HuH-7 (cell line): ENCODE data around the gene PIGH.
"Not testable (repeated sequence)": the region's sequence is repeated elsewhere in the genome, so short reads cannot be mapped to it uniquely, and the experiment has no call there.

Source experiments
- DNase-seq: peaks from one replicate; pipeline ENCODE4 v3.0.0; 2011; ENCODE audit warnings: low spot score

PIGH gene

DNA sequence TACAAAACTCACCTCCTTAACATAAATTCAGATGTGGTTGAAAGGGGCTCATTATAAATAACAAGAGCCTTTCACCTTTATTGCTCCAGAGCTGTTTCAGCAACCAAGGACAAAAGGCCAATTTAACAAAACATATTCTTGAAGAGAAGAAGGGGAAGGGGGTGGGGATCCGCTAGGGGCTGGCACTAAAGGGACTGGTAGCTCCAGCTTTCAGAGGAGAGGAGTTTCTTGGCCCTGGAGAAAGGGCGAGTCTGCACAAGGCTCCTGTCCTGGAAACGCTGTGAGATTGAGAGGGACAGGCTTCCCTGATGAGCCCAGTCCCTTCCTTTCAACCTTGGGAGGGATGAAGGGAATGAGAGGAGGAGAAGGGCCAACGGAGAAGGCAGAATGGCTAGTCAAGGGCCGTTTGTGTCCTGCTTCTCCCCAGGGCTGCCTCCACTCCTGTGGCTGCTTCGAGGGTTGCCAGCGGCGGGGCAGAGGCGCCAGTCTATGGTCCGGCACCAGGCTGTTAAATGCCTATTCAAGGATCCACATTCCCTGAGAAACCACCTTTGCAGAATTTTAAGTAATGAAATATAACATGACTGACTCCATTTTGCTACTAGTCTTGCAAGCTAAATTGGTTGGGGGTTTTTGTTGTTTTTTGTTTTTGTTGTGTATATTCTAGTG, 9.7 kb upstream of the PIGH start:
- no peak for DNase-seq

DNA sequence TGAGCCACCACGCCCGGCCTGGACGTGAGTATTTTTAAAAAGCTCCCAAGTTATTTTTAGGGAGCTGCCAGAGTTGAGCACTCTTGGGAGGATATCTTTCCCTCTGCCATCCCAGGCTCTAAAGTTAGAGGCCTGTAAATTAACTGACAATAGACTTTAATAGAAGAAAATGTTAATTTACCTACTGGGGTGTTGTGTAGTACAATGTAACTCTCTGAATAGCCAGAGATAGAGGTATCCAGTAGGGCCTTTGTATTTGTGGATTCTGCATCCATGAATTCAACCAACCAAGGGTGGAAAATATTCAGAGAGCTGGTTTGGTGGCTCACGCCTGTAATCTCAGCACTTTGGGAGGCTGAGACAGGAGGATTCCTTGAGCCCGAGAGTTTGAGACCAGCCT, 7.6 kb upstream of the PIGH start:
- no peak for DNase-seq

GRCh38 chr14:67602995-67603545, 3.0 kb upstream of the PIGH start:
- no peak for DNase-seq

GRCh38 chr14:67602076-67602475, 2.0 kb upstream of the PIGH start:
- no peak for DNase-seq

GRCh38 chr14:67600562-67600974, 500 bp upstream of the PIGH start:
- not testable (repeated sequence) for DNase-seq

- no peak for DNase-seq
Observed at GRCh38 chr14:67595392-67595791, 4.7 kb downstream of the PIGH start.

DNA sequence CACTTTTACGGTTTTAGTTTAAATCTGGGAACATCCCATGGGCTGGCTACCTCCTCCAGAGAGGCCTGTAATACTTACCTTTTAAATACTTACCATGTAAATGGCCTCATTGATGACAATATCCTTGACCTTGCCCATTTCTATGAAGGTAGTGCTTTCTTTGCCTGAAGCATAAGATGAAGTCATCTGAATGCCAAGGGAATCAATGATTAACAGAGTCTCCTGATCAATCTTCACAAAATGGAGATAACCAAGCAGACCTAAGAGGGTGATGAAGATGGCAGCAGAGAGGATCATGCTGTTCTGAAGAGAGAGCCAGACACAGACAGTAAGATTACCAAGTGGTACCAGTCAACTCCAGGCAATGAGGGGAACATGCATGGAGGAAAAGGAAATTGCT, 6.4 kb downstream of the PIGH start:
- DNase-seq = not testable (repeated sequence)

GRCh38 chr14:67589204-67589770, 10.8 kb downstream of the PIGH start:
- no peak for DNase-seq

- DNase-seq = no peak
Observed at GRCh38 chr14:67586369-67586768, 13.7 kb downstream of the PIGH start.

- DNase-seq = no peak
Observed at GRCh38 chr14:67584978-67585377, 15.1 kb downstream of the PIGH start.

DNA sequence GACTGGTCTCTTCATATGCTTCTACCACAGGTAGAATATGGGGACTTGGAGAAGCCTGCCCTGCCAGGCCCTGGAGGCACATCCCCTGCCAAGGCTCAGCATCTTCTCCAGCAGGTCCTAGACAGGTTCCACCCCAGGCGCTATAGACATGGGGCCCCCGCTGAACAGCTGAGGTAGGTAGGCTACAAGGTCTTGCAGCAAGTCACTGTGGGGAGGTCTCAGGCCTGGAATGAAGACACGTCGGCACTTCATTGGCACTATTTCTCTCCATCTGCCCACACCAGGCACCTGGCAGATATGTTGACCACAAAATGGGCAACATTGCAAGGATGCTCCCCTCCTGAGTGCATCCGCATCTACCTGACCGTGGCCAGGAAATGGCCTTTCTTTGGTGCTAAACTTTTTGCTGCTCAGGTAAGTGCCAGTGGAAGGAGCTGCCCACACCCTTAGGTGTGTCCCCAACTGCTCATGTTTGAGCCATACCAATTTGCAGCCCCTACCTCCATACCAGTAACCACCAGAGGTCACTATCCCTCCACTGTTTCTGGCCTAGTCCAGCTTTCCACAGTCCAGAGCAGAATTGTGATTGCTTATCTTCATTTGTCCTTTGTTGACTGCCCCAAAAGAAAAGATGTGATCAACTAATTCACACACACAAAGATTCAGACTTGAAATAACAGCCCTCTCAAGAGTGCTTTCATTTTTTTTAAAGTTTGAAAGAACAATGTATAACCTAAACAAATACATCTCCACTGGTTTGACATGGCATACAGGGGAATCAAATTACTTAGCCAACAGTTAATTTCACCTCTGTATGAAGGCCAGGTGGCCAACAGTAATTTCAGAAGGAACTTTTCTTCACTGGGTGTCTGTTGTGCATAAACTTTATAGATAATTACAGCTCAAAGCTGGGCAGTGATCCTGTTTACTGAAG, 16.1 kb downstream of the PIGH start:
- DNase-seq = peak; percentile 79

DNA sequence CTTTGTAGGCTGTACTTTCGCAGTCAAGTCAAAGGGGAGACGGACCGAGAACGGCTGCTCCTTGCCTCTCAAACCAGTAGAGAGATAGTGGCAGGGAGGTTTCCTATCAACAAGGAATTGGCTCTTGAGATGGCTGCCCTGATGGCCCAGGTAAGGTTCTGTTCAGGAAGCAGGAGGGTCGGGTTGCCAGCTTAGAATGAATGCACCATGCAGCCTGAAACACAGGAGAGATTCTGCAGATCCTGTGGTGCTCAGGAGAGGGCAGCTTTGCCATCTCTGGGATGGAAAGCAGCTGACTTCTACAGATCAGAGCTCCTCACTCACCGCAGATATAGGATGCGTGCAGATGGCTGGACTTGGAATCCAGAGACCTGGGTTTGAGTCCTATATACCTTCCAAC, 18.0 kb downstream of the PIGH start:
- no peak for DNase-seq

DNA sequence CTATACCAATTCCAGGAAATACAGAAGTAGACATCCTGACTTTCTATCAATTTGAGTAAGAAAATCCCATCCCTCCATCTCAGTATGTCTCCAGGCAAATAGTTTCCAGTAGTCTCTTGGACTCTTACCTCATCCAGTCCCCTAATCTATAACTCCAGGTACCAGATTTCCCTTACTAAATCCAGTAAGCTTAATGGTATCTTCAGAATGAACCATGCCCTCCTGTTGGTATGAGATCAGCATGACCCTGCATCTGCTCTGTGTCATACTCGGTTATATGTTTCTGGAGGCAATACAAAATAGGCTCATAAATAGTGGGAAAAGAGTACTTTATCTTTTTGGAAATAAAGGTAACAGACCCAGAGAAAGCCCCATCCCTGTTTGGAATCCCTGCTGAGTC, 18.4 kb downstream of the PIGH start:
- no peak for DNase-seq

GRCh38 chr14:67580336-67581171, 19.5 kb downstream of the PIGH start:
- no peak for DNase-seq

DNA sequence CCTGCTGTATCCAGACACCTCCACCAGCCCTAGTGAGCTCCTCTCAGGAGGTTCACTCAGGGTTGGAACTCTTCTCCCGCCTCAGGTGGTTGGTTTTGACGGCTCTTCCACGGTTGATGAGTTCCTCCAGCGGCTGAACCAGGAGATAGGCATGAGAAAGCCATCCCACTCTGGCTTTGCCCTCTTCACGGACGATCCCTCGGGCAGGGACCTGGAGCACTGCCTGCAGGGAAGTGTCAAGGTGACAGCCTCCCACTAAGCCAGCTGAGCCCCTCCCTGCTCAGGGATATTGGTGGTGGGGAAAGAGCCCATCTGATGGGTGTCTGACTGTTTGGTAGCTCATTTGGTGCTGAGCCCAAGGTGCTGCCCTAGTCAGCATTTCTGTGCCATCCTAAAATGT, 20.4 kb downstream of the PIGH start:
- DNase-seq = no peak

DNA sequence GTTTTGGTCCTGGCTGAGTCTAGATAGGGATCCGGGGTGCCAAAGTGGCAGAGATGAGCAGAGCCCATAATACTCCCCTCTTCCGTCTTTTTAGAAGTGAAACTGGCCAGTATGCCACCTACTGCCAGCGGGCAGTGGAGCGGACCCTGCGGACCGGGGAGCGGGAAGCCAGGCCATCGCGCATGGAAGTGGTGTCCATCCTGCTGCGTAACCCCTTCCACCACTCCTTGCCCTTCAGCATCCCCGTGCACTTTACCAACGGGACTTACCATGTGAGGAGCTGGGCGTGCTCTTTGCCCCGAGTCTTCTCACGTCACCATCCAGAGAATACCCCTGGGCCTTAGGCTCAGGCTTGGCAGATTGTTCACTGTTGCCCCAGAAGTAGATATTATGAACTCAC, 21.0 kb downstream of the PIGH start:
- no peak for DNase-seq

- no peak for DNase-seq
Observed at GRCh38 chr14:67577909-67578749, 21.9 kb downstream of the PIGH start.

GRCh38 chr14:67577181-67577808, 22.8 kb downstream of the PIGH start:
- no peak for DNase-seq

DNA sequence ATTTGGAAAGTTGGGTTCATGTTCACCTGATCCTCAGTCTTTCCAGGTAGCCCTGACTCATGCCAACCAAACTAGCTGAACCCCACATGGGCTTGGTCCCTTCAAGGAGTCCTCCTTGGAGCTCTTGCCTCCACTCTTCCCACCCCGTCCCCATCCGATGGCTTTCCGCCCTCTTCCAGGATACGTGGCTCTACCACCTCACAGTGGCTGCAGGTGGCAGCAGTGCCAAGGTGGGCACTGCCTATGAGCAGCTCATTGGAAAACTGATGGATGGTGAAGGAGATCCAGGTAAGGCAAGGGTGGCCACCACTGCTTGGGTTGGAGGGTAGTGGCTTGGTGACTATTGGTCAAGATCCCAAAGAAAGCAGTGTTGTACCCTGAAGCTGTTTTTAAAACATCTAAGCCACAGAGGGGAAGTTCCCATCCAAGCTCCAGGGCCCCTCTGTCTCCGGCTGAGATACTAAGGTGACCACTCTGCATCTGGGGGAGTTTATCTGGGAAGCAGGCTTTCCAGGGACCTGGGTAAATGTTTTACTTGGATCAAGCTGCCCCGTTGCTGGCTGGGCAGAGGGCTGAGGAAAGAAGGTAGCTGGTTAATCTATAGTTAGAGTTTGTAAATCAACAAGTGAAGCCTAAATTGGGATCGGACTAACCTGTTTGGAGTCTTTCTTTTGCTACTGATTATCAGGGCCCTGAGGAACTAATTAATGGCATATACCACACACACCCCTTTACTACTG, 23.7 kb downstream of the PIGH start:
- no peak for DNase-seq

DNA sequence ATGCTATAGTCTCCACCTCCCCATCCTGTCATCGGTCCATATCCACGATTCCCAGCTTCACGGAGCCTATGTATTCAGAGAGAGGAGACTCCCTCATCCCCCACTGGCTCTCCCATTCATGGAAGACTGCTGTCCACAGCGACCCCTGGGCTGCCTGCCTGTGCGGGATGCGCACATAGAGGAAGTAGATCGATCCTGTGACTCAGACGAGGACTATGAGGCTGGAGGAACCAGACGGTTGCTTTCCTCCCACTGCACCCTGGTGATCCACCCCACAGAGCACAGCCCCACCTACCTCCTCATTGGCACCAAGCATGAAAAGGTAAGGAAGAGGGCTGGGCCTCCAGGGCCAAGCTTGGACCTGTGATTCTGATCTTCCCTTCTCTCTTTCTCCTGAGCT, 24.4 kb downstream of the PIGH start:
- DNase-seq = no peak
